Erythroblast (primary cell): ENCODE measurements around the gene TMEM94.
"Not testable (repeated sequence)": the region's sequence is repeated elsewhere in the genome, so short reads cannot be mapped to it uniquely, and the experiment has no call there.

Source experiments
- GATA1 ChIP-seq: IDR thresholded peaks from 2 replicates; pipeline ENCODE4 v1.6.1; 2011; ENCODE audit warnings: low read depth, mild to moderate bottlenecking, control low read depth, low read length, moderate library complexity
- POLR2A ChIP-seq: IDR thresholded peaks from 2 replicates; pipeline ENCODE4 v1.6.1; 2011; ENCODE audit warnings: mild to moderate bottlenecking, low read length

GRCh38 chr17:75445896-75446295 lies 10.5 kb upstream of the TMEM94 start:
- TF ChIP-seq POLR2A, GATA1: not testable (repeated sequence)
